ENCODE results near the gene IL26.

- TF ChIP-seq CTCF (conservative IDR thresholded peaks at IDR 0.05; ENCODE audit: low read depth, low read length) = no peak
- TF ChIP-seq EZH2 (IDR thresholded peaks at IDR 0.05; ENCODE audit: low read length, unreplicated experiment) = no peak
Measured at GRCh38 chr12:68233498-68233897, 7.9 kb upstream of the IL26 start.
